ENCODE data around the gene SPAG16. TPM values are rescaled to one million over a fixed set of nuclear protein-coding genes. Genes with fewer than 3 reads are reported as not detected.

SPAG16 gene
- total and polyA plus RNA-seq, 12 donors: 8.4 to 28.3 (median 19.1) TPM

DNA sequence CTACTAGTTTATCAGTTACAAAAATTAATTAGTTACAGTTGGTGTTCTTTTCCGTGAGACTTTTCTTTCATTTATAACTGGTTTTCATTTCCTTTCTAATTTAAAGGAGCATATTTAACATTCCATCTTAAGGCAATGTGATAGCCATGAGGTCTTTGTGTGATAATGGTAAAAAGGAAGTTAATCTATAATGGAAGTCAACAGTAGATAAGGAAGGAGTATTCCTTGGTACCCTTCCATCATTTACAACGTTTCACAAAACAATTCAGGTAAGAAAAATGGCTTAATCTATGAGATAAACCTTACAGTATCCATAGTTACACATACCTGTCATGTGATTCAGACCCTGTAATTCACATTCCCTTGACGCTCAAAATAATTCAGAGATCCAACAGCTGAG is 601.2 kb downstream of the SPAG16 start:
- no peak for DNase-seq
- Histone ChIP-seq H3K36me3 (no peaks in the 10 kb centered on the region), H3K9me3 (peaks cover 0 to 8% (median 0%) of the 10 kb centered on the region in 11 donors), H3K27ac (no peak overlapping the region), H3K4me1 (no peaks in the 10 kb centered on the region), H3K27me3 (no peaks in the 10 kb centered on the region), H3K4me3 (no peak overlapping the region)
- TF ChIP-seq, protein P1, sequence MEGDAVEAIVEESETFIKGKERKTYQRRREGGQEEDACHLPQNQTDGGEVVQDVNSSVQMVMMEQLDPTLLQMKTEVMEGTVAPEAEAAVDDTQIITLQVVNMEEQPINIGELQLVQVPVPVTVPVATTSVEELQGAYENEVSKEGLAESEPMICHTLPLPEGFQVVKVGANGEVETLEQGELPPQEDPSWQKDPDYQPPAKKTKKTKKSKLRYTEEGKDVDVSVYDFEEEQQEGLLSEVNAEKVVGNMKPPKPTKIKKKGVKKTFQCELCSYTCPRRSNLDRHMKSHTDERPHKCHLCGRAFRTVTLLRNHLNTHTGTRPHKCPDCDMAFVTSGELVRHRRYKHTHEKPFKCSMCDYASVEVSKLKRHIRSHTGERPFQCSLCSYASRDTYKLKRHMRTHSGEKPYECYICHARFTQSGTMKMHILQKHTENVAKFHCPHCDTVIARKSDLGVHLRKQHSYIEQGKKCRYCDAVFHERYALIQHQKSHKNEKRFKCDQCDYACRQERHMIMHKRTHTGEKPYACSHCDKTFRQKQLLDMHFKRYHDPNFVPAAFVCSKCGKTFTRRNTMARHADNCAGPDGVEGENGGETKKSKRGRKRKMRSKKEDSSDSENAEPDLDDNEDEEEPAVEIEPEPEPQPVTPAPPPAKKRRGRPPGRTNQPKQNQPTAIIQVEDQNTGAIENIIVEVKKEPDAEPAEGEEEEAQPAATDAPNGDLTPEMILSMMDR (IDR thresholded peaks at IDR 0.05): no peak
- WGBS, 2 donors: 46 to 56% methylated on average over 3 of the region's 3 CpGs
- ATAC-seq: no peak
- intact Hi-C loops (cut with DNase I): no loop called here

DNA sequence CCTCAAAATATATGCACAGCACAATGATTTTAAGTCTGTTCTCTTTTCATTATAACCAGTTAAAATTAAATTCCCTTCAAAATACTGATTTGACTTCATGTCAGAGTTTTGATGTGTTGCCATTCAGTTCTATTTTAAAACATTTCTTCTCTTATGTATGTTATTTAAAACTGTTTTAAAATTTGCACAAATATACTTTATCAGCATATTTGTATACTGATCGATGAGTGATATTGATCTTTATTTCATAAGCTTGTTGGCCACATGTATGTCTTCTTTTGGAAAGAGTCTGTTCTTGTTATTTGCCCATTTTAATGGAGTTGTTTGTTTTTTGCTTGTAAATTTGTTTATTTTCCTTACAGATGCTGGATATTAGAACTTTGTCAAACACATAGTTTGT is 630.2 kb downstream of the SPAG16 start:
- no peaks in the 10 kb centered on the region for H3K27me3 ChIP-seq
- H3K4me3 ChIP-seq: no peak overlapping the region
- peaks cover 0 to 45% (median 4%) of the 10 kb centered on the region in 11 donors for H3K9me3 ChIP-seq
- no peak overlapping the region for H3K27ac ChIP-seq
- no peaks in the 10 kb centered on the region for H3K36me3 ChIP-seq
- DNase-seq: no peak
- H3K4me1 ChIP-seq: no peaks in the 10 kb centered on the region
- TF ChIP-seq, protein P1 (IDR thresholded peaks at IDR 0.05): no peak
- WGBS, 2 donors: 0% methylated on average over 1 of the region's 1 CpG
- no peak for ATAC-seq
- intact Hi-C loops (cut with DNase I): no loop called here

DNA sequence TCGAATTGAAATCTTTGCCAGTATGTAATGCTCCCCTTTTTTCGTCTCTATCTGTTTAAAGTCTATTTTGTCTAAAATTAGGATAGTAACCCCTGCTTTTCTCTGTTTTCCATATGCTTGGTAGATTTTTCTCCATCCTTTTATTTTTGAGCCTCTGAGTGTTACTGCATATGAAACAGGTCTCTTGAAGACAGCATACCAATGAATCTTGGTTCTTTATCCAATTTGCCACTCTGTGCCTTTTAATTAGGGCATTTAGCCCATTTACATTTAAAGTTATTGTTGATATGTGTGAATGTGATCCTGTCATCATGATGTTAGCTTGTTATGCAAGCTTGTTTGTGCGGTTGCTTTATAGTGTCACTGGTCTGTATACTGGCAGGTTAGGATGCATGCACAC is 635.8 kb downstream of the SPAG16 start:
- no peak for DNase-seq
- 63 to 79% methylated on average over 3 of the region's 3 CpGs for WGBS, 2 donors
- Histone ChIP-seq H3K27me3 (no peaks in the 10 kb centered on the region), H3K4me3 (no peak overlapping the region), H3K9me3 (peaks cover 0 to 68% (median 20%) of the 10 kb centered on the region in 11 donors), H3K4me1 (no peaks in the 10 kb centered on the region), H3K27ac (no peak overlapping the region), H3K36me3 (no peaks in the 10 kb centered on the region)
- intact Hi-C loops (cut with DNase I): no loop called here
- TF ChIP-seq, protein P1 (IDR thresholded peaks at IDR 0.05): no peak
- ATAC-seq: no peak

DNA sequence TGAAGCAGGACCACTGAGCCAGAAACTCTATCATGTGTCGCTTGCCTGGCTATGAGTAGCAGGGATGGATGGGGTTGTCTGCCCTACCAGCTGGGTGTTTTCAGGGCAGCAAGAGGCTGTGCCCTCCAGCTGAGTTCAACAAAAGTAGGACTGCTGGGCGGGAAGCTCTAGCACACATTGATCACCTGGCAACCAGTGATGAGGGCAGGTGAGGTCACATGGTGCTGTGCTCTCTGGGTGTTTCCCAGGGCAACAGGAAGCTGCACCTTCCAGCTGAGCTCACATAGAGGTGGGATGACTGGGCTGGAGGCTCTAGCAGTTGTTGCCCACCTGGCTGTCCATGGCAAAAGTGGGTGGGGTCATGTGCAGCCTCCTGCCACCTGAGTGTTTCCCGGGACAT is 639.3 kb downstream of the SPAG16 start:
- Histone ChIP-seq H3K4me3 (no peak overlapping the region), H3K27ac (no peak overlapping the region), H3K27me3 (no peaks in the 10 kb centered on the region), H3K36me3 (no peaks in the 10 kb centered on the region), H3K9me3 (peaks cover 0 to 37% (median 17%) of the 10 kb centered on the region in 11 donors), H3K4me1 (no peaks in the 10 kb centered on the region)
- WGBS, 2 donors: 83 to 85% methylated on average over 3 of the region's 3 CpGs
- TF ChIP-seq, protein P1 (IDR thresholded peaks at IDR 0.05): no peak
- intact Hi-C loops (cut with DNase I): no loop called here
- DNase-seq: no peak
- ATAC-seq: no peak

Measured in heart right ventricle (tissue), 16 donors.